CD4-positive, CD25-positive, alpha-beta regulatory T cell (primary cell): ENCODE results near the gene SH3TC2. TPM values are rescaled to one million over a fixed set of nuclear protein-coding genes. Genes with fewer than 3 reads are reported as not detected.

ENCODE experiments used
- ATAC-seq, 2 donors: fragments of 150-1000 bp; cut with Tn5 transposase; one replicate each; pipeline ENCODE4 v1.10.0; 2021; ENCODE audit warnings: low read depth in 2 of 2, moderate number of reproducible peaks in 2 of 2, moderate library complexity in 1 of 2
- DNase-seq, 3 donors: peaks; one replicate each; pipeline versions ENCODE4 v3.0.0 to v3.0.0-alpha.2; 2012 to 2022; ENCODE audit warnings: mixed read lengths in 1 of 3
- H3K27ac ChIP-seq: one replicate; pipeline ENCODE4 v1.7.0; 2013; ENCODE audit warnings: mild to moderate bottlenecking, low read length; ENCODE audit not compliant: insufficient read depth, poor library complexity, severe bottlenecking
- H3K27me3 ChIP-seq: one replicate; pipeline ENCODE4 v1.7.0; 2013; ENCODE audit warnings: low read length; ENCODE audit not compliant: control insufficient read depth, insufficient read depth
- H3K36me3 ChIP-seq: one replicate; pipeline ENCODE4 v1.7.0; 2013; ENCODE audit warnings: mild to moderate bottlenecking, low read length, moderate library complexity; ENCODE audit not compliant: control insufficient read depth, insufficient read depth
- H3K4me1 ChIP-seq: 2 replicates; pipeline ENCODE4 v1.7.0; 2013; ENCODE audit warnings: mild to moderate bottlenecking, low read length; ENCODE audit not compliant: insufficient read depth, control insufficient read depth, poor library complexity, severe bottlenecking
- H3K4me3 ChIP-seq: one replicate; pipeline ENCODE4 v1.7.0; 2013; ENCODE audit warnings: low read depth, mild to moderate bottlenecking, low read length, moderate library complexity
- H3K9me3 ChIP-seq, 2 experiments: 1 replicate in 1 of 2; 2 replicates in 1 of 2; pipeline ENCODE4 v1.7.0; 2013; ENCODE audit warnings: low read length in 2 of 2, mild to moderate bottlenecking in 1 of 2, moderate library complexity in 1 of 2; ENCODE audit not compliant: control insufficient read depth in 2 of 2
- H3K27ac Mint-ChIP-seq, 3 donors: one replicate each; pipeline ENCODE4 v1.8.0; 2020 to 2022; ENCODE audit warnings: mild to moderate bottlenecking in 3 of 3, mixed read lengths in 3 of 3, moderate library complexity in 2 of 3
- H3K27me3 Mint-ChIP-seq: one replicate; pipeline ENCODE4 v1.8.0; 2022; ENCODE audit warnings: mild to moderate bottlenecking, mixed read lengths
- H3K36me3 Mint-ChIP-seq: one replicate; pipeline ENCODE4 v1.8.0; 2020; ENCODE audit warnings: mixed read lengths
- H3K4me1 Mint-ChIP-seq, 4 donors: one replicate each; pipeline ENCODE4 v1.8.0; 2020 to 2022; ENCODE audit warnings: mixed read lengths in 4 of 4, mild to moderate bottlenecking in 1 of 4
- H3K4me3 Mint-ChIP-seq, 4 donors: one replicate each; pipeline ENCODE4 v1.8.0; 2020 to 2022; ENCODE audit warnings: mild to moderate bottlenecking in 4 of 4, mixed read lengths in 4 of 4, moderate library complexity in 3 of 4
- H3K9me3 Mint-ChIP-seq, 7 donors: one replicate each; pipeline ENCODE4 v1.8.0; 2020 to 2022; ENCODE audit warnings: mixed read lengths in 7 of 7, mild to moderate bottlenecking in 3 of 7, moderate library complexity in 2 of 7
- polyA plus RNA-seq, 4 donors: library from polyadenylated mRNA; unstranded; fragments of 300-500 nt; fragmentation: Illumina TruSeq; gene quantifications; one replicate each; pipeline ENCODE4 v1.2.3, GENCODE V29; 2021
- total RNA-seq: library from RNA; stranded (reverse); gene quantifications from one replicate; pipeline ENCODE4 v1.2.3, GENCODE V29; 2022

SH3TC2 gene
- total and polyA plus RNA-seq, 5 donors from 2014 or later = 0.69 TPM; not detected in 4

- Mint-ChIP-seq H3K27me3 (peaks cover 24% of the 10 kb centered on the region), H3K4me1 (no peaks in the 10 kb centered on the region), H3K4me3 (no peak overlapping the region), H3K27ac (no peak overlapping the region), H3K9me3 (peaks cover 0 to 4% (median 2%) of the 10 kb centered on the region in 7 donors), H3K36me3 (no peaks in the 10 kb centered on the region)
- no peak overlapping the region for H3K27ac ChIP-seq
- ATAC-seq = no peak
- H3K4me1 ChIP-seq = no peaks in the 10 kb centered on the region
- H3K9me3 ChIP-seq = no peaks in the 10 kb centered on the region
- H3K27me3 ChIP-seq = peaks cover 14% of the 10 kb centered on the region
- H3K36me3 ChIP-seq = no peaks in the 10 kb centered on the region
- no peak overlapping the region for H3K4me3 ChIP-seq
- DNase-seq = no peak
Observed at GRCh38 chr5:148986636-148987035, 76.2 kb downstream of the SH3TC2 start.

DNA sequence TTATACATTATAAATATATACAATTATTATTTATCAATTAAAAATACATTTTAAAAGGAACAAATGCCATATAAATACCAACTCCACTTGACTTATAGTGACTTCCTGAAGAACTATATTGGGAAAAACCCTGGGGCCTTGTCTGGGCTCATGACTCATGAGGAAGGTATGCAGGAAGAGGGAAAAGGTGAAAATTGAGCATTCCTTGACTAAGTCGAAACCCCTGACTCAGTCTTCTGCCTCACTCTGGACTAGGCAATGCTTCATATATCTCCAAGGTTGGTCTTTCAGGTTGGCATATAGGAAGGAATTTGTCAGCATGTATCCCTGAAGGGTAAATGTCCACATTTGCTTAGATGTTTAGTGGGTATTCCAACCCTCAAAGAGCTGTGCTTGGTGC lies 78.5 kb downstream of the SH3TC2 start:
- Histone ChIP-seq H3K9me3 (no peaks in the 10 kb centered on the region), H3K36me3 (no peaks in the 10 kb centered on the region), H3K27me3 (peaks cover 12% of the 10 kb centered on the region), H3K4me1 (no peaks in the 10 kb centered on the region), H3K4me3 (no peak overlapping the region), H3K27ac (no peak overlapping the region)
- ATAC-seq (no peak), DNase-seq (no peak)
- H3K4me1 Mint-ChIP-seq = no peaks in the 10 kb centered on the region
- peaks cover 24% of the 10 kb centered on the region for H3K27me3 Mint-ChIP-seq
- peaks cover 0 to 4% (median 2%) of the 10 kb centered on the region in 7 donors for H3K9me3 Mint-ChIP-seq
- no peaks in the 10 kb centered on the region for H3K36me3 Mint-ChIP-seq
- H3K27ac Mint-ChIP-seq = no peak overlapping the region
- no peak overlapping the region for H3K4me3 Mint-ChIP-seq

DNA sequence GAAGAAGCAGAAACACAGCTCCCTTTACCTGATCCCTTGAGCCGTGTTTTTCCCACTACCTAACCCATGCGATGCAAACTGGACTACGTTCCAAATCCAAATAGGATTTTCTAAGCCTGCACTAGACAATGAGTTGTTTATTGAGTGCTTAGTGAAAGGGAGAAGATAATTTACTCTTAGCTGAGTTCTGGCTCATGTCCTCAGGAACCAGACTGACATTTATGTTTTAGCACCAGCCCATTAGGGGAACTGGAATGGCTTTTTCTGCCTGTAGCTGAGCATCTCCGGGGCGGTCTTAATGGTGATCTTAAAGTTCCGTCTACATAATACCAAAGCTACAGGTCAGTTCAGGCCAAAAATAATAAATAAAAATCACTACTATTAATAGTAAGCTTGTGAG lies 81.5 kb downstream of the SH3TC2 start:
- Mint-ChIP-seq H3K27ac (no peak overlapping the region), H3K27me3 (peaks cover 9% of the 10 kb centered on the region), H3K4me1 (no peaks in the 10 kb centered on the region), H3K4me3 (no peak overlapping the region), H3K9me3 (peaks cover 0 to 4% (median 2%) of the 10 kb centered on the region in 7 donors), H3K36me3 (no peaks in the 10 kb centered on the region)
- Histone ChIP-seq H3K27ac (no peak overlapping the region), H3K4me1 (no peaks in the 10 kb centered on the region), H3K27me3 (peaks cover 8% of the 10 kb centered on the region), H3K4me3 (no peak overlapping the region), H3K36me3 (no peaks in the 10 kb centered on the region), H3K9me3 (no peaks in the 10 kb centered on the region)
- no peak for DNase-seq
- no peak for ATAC-seq

DNA sequence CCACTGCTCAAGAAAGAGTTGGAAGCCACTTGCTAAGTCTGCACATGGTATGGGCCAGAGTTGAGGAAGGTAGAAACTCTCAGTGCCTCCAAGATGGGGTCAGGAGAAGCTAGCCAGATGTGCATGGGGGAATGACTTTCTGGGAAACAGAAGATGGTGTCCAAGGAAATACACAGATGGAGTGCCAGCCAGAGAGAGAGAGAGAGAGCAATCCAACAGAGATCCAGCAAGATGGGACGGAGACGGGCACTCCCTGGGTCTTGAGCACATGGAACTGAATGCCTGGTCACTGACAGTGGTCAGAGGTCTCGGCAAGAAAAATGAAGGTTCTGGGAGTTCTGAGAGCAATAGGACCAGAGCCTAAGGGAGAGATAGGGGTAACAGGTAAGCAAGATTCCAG lies 82.1 kb downstream of the SH3TC2 start:
- H3K27me3 ChIP-seq = peaks cover 5% of the 10 kb centered on the region
- H3K36me3 Mint-ChIP-seq = no peaks in the 10 kb centered on the region
- H3K4me3 ChIP-seq = no peak overlapping the region
- H3K9me3 Mint-ChIP-seq = peaks cover 0 to 4% (median 2%) of the 10 kb centered on the region in 7 donors
- H3K4me1 Mint-ChIP-seq = no peaks in the 10 kb centered on the region
- no peak overlapping the region for H3K4me3 Mint-ChIP-seq
- no peak overlapping the region for H3K27ac ChIP-seq
- no peaks in the 10 kb centered on the region for H3K9me3 ChIP-seq
- H3K27ac Mint-ChIP-seq = no peak overlapping the region
- no peaks in the 10 kb centered on the region for H3K4me1 ChIP-seq
- peaks cover 9% of the 10 kb centered on the region for H3K27me3 Mint-ChIP-seq
- no peaks in the 10 kb centered on the region for H3K36me3 ChIP-seq
- ATAC-seq (no peak), DNase-seq (no peak)

GRCh38 chr5:148979083-148979723 lies 83.7 kb downstream of the SH3TC2 start:
- no peak overlapping the region for H3K27ac Mint-ChIP-seq
- no peaks in the 10 kb centered on the region for H3K4me1 Mint-ChIP-seq

DNA sequence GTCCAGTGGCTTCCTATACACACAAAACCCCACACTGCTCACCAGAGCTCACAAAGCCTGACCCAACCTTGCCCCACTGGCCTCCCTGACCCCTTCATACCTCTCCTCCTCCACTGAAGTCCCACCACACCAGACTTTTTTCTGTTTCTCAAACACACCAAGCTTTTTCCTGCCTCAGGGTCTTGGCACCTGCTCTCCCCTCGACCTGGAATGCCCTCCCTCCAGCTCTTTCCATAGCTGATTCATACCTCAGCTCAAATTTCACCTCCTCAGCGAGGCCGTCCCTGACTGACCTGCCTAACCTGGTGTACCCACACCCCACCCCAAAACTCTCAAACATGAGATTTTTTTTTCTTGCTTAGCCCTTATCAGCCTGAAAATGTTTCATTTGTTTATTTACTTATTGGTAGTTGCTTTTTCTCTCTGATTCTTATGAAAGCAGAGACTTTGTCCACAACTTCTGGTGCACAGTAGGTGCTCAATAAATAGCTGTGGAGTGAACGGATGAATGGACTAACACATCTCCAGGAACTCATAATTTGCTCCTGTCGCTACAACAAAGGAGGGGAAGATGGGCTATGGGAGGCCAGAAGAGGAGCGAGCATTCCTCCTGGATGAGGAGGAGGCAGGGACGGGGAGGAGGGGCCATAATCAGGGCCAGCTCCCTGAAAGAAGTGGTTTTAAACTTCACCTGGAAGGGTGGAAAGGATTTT lies 84.3 kb downstream of the SH3TC2 start:
- no peak overlapping the region for H3K27ac Mint-ChIP-seq
- Histone ChIP-seq H3K27ac (no peak overlapping the region), H3K9me3 (no peaks in the 10 kb centered on the region), H3K27me3 (peaks cover 3% of the 10 kb centered on the region), H3K36me3 (no peaks in the 10 kb centered on the region), H3K4me3 (no peak overlapping the region), H3K4me1 (no peaks in the 10 kb centered on the region)
- no peaks in the 10 kb centered on the region for H3K4me1 Mint-ChIP-seq
- H3K9me3 Mint-ChIP-seq = peaks cover 0 to 4% (median 0%) of the 10 kb centered on the region in 7 donors
- H3K4me3 Mint-ChIP-seq = no peak overlapping the region
- DNase-seq (no peak), ATAC-seq (no peak)
- no peaks in the 10 kb centered on the region for H3K36me3 Mint-ChIP-seq
- peaks cover 8% of the 10 kb centered on the region for H3K27me3 Mint-ChIP-seq

More at GRCh38 chr5:148979083-148979723, 83.7 kb downstream of the SH3TC2 start:
- Histone ChIP-seq H3K9me3 (no peaks in the 10 kb centered on the region), H3K27ac (no peak overlapping the region), H3K27me3 (peaks cover 4% of the 10 kb centered on the region), H3K4me1 (no peaks in the 10 kb centered on the region), H3K4me3 (no peak overlapping the region), H3K36me3 (no peaks in the 10 kb centered on the region)
- H3K36me3 Mint-ChIP-seq = no peaks in the 10 kb centered on the region
- H3K4me3 Mint-ChIP-seq = no peak overlapping the region
- peaks cover 0 to 4% (median 2%) of the 10 kb centered on the region in 7 donors for H3K9me3 Mint-ChIP-seq
- peaks cover 5% of the 10 kb centered on the region for H3K27me3 Mint-ChIP-seq
- ATAC-seq (no peak), DNase-seq (no peak)

DNA sequence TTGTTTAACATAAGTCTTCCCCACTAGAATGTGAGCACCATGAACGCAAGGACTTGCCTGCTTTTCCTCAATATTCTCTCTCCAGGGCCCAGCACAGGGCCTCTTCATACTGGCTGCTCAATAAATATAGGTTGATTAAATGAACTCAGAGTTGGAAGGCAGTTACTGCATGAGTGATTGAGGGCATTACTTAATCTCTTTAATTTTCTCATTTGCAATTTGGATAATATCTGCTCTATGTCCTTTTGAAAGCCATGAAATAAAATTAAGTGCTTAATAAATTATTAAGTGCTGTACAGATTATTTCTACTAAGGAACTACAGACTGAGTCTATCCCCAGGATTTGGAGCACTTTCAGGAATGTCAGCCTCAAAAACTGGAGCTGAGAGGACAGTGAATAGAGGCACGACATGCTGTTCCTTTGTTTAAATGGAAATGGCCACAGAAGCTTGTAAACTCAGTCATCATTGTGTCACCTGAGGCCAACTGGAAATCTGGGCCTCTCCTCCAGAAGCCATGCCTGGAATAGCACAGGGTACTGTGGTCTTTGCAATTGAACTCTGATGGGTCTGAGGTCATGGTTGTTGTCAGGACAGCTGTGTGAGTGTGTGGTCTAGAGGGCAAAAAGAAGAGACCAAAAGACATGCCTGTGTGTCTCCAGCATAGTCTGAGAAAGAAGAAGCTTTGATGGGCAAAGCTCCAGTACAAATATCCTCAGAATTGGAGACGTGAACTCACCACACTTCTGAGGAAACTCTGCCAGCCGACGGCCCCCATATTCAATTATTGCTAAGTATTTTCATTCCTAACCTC lies 86.1 kb downstream of the SH3TC2 start:
- peaks cover 7% of the 10 kb centered on the region for H3K27me3 Mint-ChIP-seq
- no peak overlapping the region for H3K4me3 Mint-ChIP-seq
- H3K36me3 ChIP-seq = no peaks in the 10 kb centered on the region
- no peak for DNase-seq
- ATAC-seq = no peak
- H3K9me3 Mint-ChIP-seq = no peaks in the 10 kb centered on the region
- H3K36me3 Mint-ChIP-seq = no peaks in the 10 kb centered on the region
- no peak overlapping the region for H3K4me3 ChIP-seq
- H3K4me1 Mint-ChIP-seq = no peaks in the 10 kb centered on the region
- H3K4me1 ChIP-seq = no peaks in the 10 kb centered on the region
- H3K9me3 ChIP-seq = no peaks in the 10 kb centered on the region
- no peak overlapping the region for H3K27ac Mint-ChIP-seq
- H3K27me3 ChIP-seq = peaks cover 3% of the 10 kb centered on the region
- H3K27ac ChIP-seq = no peak overlapping the region
